Glomerular visceral epithelial cell (primary cell): ENCODE measurements around the gene CEP41.
A peak's percentile ranks its signal among the peaks of the same experiment; 100 is the strongest.
"Not testable (repeated sequence)": the region's sequence is repeated elsewhere in the genome, so short reads cannot be mapped to it uniquely, and the experiment has no call there.

Experiments used
- DNase-seq: peaks from one replicate; pipeline ENCODE4 v3.0.0-alpha.2; 2016; ENCODE audit errors: extremely low spot score

Gene CEP41

DNA sequence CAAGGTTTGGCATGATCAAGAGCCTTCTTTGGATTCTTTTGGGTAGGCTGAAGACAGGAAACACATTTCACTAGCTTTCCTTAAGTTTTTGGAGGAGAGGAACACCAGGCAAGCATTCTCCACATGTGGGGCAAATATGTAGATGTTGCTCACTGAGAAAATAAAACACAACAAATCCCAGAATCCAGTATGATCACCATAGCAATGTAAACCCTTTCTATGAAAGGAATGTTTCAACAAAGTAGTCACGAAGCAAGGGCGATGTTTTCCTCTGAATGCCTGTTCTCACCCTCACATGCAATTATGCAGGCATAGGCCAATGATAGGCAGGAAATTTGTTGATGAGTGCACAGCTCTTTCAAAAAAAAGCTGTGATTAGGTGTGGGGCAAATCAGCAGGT, 20.5 kb upstream of the CEP41 start:
- no peak for DNase-seq

DNA sequence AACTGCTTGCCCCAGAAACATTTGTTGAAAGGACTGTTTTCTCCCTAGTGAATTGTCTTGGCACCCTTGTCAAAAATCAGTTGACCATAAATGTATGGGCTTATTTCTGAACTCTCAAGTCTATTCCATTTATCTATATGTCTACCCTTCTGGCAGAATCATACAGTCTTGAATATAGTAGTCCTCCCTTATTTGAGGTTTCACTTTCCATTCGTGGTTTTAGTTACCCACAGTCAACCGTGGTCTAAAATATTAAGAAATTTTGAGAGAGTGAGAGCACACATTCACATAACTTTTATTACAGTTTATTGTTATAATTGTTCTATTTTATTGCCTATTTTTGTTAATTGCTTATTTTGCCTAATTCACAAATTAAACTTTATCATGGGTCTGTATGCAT, 17.4 kb upstream of the CEP41 start:
- no peak for DNase-seq

DNA sequence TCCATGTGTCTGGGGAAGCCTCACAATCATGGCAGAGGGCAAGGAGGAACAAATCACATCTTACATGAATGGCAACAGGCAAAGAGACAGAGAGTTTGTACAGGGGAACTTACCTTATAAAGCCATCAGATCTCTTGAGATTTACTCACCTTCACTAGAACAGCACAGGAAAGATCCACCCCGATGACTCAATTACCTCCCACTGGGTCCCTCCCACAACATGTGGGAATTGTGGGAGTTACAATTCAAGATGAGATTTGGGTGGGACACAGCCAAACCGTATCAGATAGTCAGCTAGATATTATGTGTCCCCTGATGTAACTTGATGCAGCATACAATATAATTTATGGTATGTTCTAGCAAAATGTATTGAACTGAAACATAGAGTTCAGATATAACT, 14.1 kb upstream of the CEP41 start:
- no peak for DNase-seq

DNA sequence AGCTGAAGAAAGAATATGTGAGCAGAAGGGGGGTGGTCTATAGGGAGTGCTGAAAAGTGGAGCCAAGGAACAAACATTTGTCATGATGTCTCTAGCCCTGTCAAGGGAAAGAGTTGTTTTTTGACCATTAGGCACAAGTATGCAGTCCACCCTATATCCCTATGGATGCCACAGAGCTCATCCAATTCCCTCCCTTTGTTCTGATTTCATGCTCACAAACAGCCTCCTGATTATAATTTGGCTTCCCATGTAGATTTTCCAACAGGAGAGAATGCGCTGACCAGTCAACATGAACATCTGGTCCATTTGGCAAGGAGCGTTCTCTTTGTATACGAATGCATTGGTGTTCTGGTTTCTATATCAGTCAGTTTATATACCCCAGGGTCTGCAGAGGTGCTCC, 12.1 kb upstream of the CEP41 start:
- DNase-seq = no peak

DNA sequence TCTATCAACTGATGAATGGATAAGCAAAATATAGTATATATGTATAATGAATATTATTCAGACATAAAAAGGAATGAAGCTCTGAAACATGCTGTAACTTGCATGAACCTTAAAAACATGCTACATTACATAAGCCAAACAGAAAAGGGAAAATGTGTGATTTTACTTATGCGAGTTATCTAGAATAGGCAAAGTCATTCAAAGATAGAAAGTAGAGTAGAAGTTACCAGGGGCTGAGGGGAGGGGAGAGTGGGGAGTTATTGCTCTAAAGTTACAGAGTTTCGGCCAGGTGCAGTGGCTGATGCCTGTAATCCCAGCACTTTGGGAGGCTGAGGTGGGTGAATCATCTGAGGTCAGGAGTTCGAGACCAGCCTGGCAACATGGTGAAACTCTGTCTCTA, 10.5 kb upstream of the CEP41 start:
- DNase-seq = not testable (repeated sequence)

DNA sequence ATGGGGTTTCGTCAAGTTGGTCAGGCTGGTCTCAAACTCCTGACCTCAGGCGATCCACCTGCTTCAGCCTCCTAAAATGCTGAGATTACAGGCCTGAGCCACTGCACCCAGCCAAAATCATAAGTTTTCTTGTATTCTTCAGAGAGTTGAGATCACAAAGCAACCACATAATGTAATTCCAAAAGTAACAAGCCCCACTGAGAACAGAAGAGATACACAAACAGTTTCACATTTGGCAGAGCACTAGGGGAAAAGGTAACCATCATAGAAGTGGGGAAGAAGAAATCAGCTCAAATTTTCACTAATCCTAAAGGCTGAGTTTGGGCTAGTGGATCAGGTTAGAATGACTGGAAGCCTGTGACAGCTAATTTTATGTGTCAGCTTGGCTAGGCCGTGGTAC, 5.4 kb upstream of the CEP41 start:
- no peak for DNase-seq

DNA sequence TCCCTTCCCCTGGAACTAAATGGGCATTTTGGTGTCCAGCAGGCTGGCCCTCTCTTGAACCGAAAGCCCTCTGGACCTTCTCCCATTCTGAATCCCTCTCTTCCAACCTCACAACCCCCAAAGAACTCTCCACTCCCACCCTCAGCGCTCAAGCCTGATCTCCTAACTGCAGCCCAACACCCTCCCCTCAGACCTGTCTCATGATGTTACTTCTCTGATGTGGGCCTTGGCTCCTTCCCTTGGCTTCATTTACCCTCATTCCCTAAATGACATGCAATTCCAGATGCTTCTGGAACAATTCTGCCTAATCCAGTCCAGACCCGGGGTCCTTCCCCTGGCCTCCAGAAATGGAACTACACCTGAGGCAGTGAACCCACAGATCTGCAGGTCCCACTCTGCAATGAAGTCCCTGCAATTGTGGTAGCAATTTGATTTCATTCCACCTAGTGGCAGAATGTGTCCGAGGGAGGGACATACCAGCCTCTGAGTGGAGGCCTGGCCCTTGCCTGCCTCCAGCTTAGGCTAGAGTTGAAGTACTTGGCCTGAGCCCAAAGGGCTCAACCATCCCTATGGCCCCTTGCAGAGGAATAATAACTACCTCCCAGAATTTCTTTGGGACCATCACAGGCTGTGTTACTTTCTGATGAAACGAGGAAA, 4.1 kb upstream of the CEP41 start:
- no peak for DNase-seq

DNA sequence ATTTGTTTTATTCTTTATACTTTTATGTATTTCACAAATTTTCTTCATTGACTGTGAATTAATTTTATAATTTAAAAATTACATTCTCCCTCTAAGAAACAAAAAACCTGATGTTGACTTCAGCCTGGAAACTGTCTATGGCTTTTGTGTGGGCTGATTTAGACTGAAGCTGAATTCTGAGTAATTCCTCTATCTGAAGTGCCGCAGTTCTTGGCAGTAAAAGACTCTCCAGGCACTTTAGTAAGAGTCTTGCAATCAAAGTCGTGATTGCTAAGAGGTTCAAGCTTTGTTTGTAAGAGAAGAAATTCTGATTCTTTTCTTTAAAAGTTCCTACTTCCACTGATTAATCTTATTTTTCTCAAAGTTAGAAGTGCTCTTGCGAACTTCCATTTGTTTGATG, 3.4 kb upstream of the CEP41 start:
- DNase-seq = no peak

DNA sequence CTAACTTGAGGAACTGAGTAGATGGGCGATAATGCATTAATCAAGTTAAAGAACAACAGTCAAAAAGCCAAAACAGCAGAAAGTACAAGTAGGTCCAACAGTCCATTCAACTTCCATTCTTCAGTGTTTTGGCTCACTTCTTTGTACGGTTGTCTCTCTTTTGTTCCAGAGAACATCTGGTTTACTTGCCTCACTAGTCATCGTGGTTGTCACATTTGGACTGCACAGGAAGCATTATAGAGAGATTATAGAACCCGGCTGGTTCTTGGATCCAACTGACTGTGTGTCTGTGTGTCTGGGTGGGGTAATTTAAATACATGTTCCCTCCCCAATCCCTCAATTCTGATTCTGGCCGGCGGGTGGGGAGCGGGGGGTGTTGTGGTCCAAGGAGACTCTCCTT, 1.8 kb upstream of the CEP41 start:
- DNase-seq = no peak

DNA sequence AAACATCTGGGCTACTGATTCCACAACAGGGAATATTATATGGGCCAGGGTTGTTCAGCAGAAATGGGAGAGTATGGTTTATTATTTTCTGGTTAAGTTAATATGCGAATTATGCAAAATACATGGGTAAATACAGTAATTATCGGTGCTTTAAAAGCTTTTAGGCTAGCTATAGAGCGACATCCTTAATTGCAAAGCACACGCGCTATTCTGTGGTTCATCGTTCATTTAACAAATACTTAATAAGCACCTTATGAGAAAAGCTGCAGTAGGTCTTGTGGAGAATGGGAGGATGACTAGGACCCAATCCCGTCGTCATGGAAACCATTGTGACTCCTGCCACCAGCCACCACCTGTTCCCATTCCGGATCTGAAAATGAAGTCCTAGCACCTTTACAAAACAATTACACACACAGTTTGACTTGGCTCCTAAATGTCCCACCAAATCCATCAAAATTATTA, 623 bp upstream of the CEP41 start:
- peak; percentile 10 for DNase-seq

DNA sequence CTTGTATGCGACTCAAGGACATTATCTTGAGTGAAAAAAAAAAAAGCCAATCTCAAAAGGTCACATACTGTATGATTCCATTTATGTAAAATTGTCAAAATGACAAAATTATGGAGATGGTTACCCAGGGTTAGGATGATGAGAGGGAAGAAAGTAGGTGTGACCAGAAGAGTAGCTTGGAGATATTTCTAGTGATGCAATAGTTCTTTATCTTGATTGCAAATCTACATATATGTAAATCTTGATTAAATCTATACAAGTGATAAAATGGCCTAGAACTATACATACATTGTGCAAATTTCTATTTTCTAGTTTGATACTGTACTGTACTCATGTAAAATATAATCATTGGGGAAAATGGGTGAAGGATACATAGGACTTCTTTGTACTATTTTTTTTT, 4.6 kb downstream of the CEP41 start:
- DNase-seq = no peak

DNA sequence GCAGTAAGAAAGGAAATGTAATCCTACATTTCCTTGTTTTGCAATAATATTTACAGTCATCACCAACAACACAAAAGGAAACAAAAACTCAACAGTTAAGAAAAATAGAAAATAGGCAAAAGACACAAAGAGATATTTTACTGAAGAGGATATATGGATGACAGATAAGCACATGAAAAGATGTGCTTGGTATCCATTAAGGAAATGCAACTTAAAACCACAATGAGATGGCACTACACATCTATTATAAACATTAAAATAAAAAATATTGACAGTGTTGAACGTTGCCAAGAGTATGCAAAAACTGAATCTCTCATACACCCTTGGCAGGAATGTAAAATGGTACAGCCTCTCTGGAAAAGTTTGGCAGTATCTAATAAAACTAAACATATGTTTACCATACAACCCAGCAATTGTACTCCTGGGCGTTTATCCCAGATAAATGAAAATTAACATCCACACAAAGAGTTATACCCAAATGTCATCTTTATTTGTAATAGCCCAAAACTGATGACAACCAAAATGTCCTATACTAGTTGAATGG, 5.4 kb downstream of the CEP41 start:
- DNase-seq = no peak

DNA sequence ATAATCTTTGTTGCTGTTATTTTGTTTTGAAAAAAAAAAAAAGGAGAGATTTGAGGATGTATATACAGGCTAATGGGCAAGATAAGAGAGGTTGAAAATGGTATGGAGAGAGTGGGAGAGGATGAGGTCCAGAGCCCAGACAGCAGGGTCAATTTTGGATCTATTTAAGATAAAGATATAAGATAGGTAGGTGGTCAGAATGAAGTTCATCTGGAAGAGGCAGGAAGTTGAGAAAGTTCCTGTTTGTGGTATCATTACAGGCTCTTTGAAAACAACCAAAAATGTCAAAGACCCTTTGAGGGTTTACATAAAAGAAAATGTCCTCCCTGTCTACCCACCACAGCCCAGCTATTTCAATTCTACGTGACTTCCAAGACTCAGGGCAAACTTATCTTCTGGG, 7.5 kb downstream of the CEP41 start:
- no peak for DNase-seq

DNA sequence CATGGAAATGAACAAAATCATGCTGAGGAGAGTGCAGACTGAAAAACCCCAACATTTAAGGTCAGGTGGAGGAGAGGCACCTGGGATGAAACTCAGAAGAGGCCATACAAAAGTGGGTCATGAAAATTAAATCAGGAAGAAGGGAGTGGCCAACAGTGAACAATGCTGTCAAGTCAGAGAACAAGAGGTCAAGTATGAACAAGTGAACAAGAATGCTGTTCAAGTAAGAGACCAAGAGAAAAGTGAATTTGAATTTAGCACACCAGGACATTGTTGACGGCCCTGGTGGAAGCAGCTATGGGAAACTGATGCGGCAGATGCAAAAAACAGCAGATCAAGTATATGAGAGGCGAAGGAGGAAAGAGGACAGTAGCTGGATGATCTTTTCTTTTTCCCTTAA, 7.9 kb downstream of the CEP41 start:
- no peak for DNase-seq

DNA sequence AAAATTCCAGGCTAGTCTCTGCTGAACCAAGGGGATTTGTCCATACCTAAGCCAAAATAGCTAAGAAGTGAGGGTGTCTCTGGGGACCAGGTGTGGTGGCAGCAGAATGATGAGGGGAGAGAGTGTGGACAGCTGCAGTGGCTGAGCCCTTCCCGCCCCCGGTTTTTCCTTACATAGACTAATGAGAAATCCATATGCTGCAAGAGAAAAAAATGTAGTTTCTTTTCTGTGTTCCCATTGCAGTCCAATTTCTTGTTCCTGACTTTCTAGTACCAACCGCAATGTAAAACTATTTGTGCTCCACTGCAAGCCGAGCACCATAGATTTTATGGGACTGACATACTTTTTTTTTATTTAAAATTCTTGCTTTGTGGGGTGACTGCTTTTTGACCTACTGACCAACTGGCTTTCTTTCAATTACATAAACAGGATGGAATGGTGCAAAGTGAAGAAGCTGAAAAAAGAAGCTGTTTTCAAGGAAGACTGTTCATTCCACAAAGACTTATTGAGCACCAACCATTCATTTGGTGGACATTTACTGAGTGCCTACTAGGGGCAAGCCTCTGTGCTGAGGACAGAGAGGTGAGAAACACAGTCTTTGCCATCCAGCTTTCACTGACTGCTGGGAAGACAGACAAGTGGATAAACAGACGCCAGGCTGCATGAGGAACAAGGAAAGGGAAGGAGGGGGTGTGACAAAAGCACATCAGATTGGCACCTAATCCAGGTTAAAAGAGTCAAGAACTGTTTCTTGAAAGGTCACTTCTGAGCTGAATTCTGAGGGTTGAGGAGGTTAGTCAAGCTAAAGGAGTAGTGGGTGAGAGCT, 9.8 kb downstream of the CEP41 start:
- DNase-seq = no peak

DNA sequence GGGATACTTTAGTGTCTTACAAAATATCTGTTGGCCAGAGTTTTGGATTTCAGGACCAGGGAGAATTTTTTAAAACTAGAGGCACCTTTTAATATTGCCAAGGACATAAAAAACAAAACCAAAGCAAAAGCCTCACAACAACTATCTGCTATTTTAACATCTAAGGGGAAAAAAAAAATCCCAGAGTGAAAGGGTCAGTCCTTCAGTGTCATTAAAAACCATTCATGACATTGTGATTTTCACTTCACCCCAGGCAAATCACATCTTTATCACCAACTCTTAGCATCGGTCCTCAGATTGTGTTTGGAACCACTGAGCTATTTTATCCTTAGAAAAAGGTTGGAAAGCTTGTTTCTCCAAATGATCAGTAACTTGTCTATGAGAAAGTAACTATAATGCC, 10.7 kb downstream of the CEP41 start:
- DNase-seq = no peak

DNA sequence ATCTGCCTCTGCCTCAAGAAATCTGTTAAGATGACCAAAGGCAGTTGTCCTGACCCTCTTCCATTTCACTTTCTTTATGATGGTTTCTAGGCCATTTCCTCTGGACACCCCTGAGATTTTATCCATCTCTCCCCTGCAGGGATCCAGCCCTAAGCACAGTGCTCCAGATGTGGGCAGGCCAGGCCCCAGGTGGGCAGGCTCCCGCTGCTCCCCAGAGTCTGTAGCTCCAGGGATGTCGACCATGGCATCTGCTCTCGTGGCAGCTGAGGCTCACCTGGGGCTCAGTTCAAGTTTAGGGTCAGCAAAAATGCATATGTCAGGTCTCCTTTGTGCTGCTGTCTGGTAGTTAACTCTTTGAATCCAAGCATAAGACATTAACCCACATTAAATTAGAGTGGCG, 11.8 kb downstream of the CEP41 start:
- DNase-seq = no peak

DNA sequence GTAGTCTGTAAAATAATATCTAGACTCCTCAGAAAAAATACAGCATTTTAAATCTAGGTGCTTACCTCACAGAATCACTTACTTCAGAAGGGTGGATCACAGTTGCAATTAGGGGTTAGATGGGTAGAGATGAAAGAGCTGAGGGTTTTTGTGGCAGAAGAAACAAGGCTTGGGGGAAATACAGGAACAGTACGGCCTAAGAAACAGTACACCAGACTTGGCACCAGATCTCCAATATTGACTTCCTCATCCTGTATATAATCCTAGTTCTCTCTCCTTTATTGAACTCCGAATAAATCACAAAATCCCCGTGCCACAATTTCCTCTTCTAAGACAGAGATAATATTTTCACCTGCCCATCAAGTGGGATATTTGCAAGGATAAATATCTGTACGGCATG, 14.3 kb downstream of the CEP41 start:
- no peak for DNase-seq

DNA sequence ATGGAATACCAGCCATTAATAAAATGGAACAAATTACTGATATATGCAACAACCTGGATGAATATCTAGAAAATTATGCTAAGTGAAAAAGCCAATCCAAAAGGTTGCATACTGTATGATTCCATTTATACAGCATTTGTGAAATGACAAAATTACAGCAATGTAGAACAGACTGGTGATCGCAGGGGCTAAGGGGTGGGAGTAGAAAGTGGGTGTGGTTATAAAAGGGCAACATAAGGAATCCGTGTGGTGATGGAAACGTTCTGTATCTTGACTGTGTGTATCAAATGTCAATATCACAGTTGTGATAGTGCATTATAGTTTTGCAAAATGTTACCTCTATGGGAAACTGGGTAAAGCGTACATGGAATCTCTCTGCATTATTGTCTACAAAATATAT, 15.0 kb downstream of the CEP41 start:
- no peak for DNase-seq

DNA sequence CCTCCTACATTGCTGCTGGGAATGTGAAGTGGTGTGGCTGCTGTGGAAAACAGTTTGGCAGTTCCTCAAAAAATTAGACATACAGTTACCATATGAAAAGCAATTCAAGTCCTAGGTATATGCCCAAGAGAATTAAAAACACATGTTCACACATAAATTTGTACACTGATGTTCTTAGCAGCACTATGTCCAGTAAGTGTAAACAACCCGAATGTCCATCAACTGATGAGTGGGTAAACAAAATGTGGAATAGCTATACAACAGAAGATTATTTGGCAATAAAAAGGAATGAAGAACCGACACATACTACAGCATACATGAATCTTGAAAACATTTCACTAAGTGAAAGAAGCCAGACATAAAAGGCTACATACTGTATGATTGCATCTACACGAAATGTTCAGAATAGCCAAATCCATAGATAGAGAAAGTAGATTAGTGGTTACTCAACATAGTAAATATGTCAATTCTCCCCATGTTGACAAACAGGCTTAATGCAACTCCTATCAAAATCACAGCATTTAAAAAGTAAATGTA, 17.2 kb downstream of the CEP41 start:
- DNase-seq = no peak

DNA sequence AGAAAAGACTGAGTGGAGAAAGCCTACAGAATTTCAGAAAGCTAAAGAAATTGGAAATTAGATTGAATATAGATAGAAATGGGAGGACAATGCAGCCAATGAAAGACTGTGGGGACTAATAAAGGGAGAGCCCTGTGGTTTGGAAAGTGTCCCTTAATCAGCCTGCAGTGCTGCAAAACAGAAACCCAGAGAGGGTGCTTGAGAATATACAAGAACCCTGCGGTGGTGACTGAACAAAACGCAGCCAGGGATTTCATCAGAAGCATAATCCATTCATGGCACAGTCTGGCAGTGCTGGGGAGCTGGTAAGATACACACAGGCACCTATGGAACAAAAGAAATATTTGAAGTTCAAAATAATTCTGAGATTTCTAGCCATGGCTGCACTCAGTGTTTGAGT, 19.1 kb downstream of the CEP41 start:
- DNase-seq = no peak

DNA sequence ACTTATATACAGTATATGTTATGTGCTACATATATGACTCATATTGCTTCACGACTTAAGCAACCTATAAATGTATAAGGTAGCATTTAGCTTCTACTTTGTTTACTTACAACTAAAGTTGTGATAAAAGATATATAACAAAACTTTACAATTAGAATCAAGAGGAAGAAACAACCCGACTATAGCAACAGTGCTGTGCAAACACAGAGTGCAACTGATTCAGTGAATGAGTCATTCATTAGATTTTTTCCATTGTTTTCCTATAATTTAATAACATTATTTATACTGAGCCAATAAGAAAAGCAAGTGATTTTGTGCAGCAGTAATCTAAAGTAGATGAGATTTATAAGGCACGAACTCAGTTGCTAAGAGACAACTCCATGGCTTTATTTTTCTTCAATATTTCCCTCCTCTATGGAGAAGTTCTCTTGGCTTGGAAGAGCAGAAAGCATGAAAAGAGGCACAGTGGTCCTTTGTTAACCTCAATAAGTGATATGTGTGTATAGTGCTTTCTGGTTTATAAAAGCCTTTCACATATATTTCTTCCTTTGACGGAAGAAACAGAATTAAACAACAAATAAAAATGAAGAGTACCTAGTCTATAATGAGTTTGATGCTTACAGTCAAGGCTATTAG, 19.8 kb downstream of the CEP41 start:
- DNase-seq = no peak

DNA sequence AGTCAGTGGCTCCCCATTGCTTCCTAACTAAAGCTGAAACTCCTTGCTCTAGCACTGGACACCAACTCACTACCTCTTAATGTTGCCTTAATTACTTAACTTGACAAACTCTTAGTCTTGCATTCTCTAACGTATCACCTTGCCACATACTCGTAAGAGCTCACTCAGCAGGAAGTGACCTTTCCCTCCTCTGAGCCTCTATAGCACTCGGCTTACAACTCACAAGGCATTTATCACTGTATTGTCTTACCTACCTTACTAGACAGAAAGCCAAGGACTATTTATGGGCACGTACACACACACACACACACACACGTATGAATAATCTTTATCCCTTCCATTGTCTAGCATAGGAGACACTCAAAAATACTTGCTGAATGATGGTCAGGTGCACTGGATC, 21.2 kb downstream of the CEP41 start:
- no peak for DNase-seq
